Activated effector memory CD4-positive, alpha-beta T cell treated with anti-CD3 and anti-CD28 coated beads, Interleukin-2, amount 50 U/mL, for 16 hours (primary cell): ENCODE measurements around the gene VOPP1.
A peak's percentile ranks its signal among the peaks of the same experiment; 100 is the strongest.
"Not testable (repeated sequence)": the region's sequence is repeated elsewhere in the genome, so short reads cannot be mapped to it uniquely, and the experiment has no call there.

Experiments used
- DNase-seq: peaks from one replicate; pipeline ENCODE4 v3.0.0-alpha.2; 2020

VOPP1 gene

DNA sequence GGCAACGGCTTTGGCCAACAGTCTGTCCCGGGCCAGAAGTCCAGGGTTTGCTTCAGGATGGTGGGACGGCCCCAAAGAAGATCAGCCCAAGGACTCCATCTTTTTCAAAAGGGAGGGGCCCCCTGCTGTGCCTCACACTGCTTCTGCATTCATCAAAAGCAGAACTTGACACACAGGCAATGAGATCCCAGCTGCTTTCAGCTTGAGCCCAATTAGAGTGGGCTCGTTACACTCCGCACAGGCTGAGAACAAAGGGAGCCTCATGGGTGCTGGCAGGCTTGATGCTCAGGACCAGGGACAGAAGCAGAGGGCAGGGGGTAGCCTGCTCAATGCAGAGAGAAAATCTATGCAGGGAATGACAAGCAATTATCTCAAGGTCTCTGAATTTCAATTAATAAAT is 45.5 kb downstream of the VOPP1 start:
- no peak for DNase-seq

- no peak for DNase-seq
Measured at GRCh38 chr7:55526329-55526728, 46.0 kb downstream of the VOPP1 start.

GRCh38 chr7:55524558-55525310 is 47.6 kb downstream of the VOPP1 start:
- DNase-seq: no peak

GRCh38 chr7:55523366-55523765 is 48.9 kb downstream of the VOPP1 start:
- no peak for DNase-seq

- DNase-seq: no peak
Measured at GRCh38 chr7:55521917-55522902, 50.1 kb downstream of the VOPP1 start.

GRCh38 chr7:55521512-55521911 is 50.8 kb downstream of the VOPP1 start:
- DNase-seq: no peak

- DNase-seq: no peak
Measured at GRCh38 chr7:55520426-55521140, 51.7 kb downstream of the VOPP1 start.

DNA sequence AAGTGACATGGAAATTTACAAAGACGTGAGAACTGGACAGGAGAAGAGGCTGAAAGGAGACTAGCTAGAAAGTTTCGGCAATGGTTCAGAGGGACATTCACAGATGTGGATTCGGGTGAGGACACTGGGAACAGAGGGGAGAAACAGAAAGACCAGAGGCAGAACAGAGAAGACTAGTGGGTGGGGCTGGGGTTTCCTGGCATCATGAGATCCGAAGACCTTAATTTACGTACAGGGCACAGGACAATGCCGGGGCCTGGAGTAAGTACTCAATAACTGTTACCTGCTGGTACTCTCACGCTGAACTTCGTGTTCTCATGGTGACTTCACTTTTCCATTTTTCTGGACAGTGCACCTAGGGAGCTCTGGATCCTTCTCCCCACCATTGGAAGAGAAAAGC is 53.5 kb downstream of the VOPP1 start:
- no peak for DNase-seq

- no peak for DNase-seq
Measured at GRCh38 chr7:55517936-55518689, 54.2 kb downstream of the VOPP1 start.

DNA sequence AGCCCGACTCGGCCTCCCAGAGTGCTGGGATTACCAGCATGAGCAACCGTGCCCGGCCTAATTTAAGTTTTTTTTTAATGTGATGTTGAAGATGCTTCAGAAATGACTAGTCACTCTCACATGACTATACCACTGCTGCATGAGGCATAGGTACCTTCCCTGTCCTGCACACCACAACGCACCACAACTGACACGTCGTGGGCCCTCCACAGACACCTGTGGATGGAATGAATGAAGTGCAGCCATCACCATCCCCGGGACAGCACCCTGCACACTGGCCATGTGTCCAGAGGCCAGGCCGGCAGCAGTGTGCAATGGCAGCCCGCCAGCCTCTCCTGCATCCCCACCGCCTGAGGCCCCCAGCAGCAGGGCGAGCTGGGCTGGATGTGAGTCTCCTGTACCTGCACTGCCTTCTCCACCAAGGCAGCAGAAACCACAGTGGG is 55.1 kb downstream of the VOPP1 start:
- peak; percentile 83 for DNase-seq

GRCh38 chr7:55516409-55516808 is 55.9 kb downstream of the VOPP1 start:
- DNase-seq: no peak

DNA sequence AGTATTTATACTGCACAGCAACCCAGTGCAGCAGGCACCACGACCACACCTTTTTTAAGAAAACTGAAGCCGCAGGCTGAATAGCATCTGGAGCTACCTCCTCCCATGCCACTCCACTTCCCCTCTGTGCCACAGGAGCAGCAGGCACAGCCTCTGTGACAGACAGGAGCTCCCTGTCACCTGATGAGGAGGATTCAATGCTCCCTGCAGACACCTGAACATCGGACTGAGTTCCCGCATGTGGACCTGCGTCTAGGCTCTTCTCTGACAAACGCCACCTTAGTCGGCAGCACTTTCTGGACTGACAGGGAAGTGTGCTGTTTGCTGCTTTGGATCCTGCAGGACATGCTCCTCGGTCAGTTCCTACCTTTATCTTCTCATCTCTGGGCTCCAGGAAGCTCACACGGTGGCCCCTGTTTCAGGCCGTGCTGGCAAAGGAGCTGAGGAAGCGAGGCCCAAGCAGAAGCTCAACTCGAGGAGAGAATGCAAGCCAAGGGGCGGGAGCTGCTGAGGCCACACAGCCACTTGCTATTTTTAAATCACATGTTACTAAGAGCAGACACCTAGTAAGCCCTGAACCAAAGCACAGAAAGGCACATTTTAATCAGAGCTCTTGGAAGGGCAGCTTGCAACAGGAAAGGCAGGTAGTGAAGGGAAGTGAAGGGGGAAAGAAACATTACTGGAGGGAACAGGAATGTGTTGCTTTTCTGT is 56.6 kb downstream of the VOPP1 start:
- DNase-seq: no peak

DNA sequence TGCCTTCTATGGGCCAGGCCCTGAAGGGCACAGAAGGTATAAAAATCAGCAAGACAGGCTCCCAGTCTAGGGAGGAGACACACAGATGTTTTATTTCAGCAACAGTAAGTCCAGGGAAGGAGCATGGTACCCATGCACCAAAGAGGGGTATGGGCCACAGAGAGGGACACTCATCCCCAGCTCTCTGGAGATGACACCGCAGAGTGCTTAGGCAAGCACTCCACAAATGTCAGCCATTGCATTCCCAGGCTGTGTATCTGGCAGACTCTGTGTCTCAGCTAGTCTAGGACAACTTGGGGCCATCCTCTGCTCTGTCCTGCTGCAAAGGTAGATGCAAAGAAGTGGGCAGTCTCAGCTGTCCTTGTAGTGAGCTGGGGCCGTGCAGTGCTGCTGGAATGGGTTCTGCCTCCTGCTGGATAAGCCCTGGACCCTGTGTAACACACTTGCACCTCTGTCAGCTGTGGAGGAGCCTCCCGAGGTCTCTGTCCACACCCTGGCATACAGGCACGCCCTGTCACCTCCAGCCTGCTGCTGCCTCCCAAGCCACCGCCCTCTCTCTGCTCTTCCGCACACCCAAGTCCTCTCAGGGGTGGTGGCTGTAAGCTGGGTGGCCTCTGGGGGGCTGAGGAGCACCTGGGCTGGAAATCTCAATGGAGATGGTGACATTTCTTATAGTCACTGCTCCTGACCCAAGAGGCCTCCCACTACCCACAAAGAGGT is 57.6 kb downstream of the VOPP1 start:
- no peak for DNase-seq

- no peak for DNase-seq
Measured at GRCh38 chr7:55513868-55514267, 58.4 kb downstream of the VOPP1 start.

DNA sequence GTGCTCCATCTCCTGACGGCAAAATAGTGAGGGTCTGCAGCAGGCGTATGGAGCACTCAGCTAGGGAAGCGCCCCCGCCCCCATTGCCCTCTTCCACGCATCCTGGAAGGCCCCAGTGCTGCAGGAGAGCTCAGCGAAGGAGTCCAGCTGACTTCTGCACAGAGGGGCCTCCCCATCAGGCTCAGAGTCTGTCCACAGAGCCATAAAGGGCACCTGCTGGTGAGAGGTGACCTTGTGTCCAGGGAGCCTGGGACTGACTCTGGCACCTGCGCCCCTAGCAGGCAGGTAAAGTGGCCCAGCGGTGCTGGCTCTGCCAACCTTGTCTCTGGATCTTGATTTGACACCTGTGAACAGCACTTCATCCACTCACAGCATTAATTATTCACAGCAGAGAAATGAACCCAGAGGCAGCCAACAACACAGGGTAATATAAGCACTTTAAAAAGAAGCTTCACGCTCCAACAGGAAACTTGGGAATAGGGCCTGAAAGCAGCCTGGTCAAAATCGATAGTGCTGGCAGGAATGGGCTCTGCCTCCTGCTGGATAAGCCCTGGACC is 59.6 kb downstream of the VOPP1 start:
- DNase-seq: no peak

DNA sequence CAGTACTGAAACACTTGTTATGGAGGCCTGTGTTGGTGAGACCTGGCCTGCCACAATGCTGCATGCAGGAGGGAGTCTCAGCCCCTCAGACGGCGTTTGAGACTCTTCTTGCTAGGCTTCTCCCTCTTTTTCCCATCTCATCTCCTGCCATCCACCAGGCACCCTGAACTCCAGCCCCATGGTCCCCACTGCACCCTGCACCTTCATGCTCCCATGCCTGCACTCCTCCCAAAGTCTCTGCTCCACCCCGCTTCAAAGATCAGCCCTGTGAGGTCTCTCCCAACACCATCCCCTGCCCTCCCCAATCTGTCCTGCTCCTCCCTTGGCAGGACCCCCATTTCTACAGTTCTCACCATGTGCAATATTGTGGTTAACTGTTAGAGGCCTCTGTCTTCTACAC is 61.7 kb downstream of the VOPP1 start:
- no peak for DNase-seq

DNA sequence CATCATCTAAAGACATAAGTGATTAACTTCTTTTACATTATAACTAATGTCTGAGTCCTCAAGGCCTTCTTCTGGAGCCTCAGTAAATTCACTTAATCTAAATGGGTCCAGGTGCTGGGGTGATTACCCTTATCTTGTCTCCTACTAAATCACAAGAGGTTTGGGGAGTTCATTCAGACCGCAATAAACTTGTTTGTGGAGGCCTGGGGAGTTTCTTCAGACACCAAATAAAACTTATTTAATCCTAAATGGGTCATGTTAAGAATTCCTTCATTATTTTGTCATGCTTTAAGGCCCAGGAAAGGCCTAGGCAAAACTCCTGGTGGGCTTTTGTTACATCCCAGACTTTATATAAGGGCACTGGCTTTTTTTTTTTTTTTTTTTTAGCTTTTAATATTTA is 62.1 kb downstream of the VOPP1 start:
- not testable (repeated sequence) for DNase-seq

GRCh38 chr7:55509322-55509721 is 63.0 kb downstream of the VOPP1 start:
- no peak for DNase-seq

DNA sequence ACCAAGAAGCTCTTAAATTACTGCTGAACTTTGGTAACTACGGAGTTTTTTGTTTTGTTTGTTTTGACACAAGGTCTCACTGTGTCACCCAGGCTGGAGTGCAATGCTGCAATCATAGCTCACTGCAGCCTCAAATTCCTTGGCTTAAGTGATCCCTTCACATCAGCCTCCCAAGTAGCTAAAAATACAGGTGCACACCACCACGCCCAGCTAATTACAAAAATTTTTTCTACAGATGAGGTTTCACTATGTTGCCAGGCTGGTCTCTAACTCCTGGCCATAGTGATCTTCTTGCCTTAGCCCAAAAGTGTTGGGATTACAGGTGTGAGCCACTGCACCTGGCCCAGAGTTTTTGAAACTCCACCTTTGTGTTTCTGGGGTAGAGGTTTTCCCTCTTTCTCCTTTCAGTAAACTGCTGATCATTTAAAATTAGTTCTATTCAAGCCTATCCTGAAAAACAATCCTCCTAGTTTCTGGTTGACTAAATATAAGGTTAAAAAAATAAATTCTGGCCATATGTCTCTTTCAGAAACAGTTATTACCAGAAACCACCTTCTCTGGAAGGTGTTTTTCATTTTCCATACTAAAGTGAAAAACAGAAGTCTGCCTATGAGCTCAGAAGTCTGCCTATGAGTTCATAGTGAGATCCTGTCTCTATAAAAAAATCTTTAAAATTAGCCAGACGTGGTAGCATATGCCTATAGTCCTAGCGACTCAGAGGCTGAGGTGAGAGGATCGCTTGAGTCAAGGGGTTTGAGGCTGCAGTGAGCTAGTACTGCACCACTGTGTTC is 63.9 kb downstream of the VOPP1 start:
- DNase-seq: no peak

DNA sequence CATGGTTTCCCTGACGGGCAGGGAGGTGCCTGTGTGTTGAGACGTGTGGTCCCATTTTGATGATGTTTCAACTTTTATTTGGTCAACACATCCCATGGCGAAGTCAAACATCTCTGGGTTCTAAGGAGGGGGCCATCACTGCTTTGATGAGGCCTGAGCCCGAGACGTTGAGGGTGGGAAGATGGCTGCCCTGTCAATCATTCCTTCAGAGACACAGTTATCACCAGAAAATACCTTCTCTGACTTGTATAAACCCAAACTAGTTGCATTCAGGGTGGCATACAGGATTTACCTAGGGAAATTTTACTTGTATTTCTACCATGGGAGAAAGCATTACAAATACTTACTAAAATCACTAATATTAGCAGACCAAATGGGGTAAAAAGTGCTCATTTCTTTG is 64.6 kb downstream of the VOPP1 start:
- no peak for DNase-seq
